GM12891 (cell line): ENCODE data around the gene AMBRA1.

Experiments used
- PAX5 ChIP-seq: IDR thresholded peaks from 2 replicates; pipeline ENCODE4 v1.6.1; 2011; ENCODE audit warnings: low read length, moderate library complexity, mild to moderate bottlenecking; ENCODE audit not compliant: insufficient read depth, severe bottlenecking
- POLR2A ChIP-seq: IDR thresholded peaks from 2 replicates; pipeline ENCODE4 v1.6.1; 2011; ENCODE audit warnings: low read depth, low read length, control low read depth
- POLR2AphosphoS5 ChIP-seq: IDR thresholded peaks from 2 replicates; pipeline ENCODE4 v1.6.1; 2011; ENCODE audit warnings: low read depth, low read length, control low read depth
- POU2F2 ChIP-seq: IDR thresholded peaks from 2 replicates; pipeline ENCODE4 v1.6.1; 2011; ENCODE audit warnings: low read depth, mild to moderate bottlenecking, control low read depth, low read length, moderate library complexity
- SPI1 ChIP-seq: IDR thresholded peaks from 2 replicates; pipeline ENCODE4 v1.6.1; 2011; ENCODE audit warnings: low read depth, low read length, control low read depth
- TAF1 ChIP-seq: IDR thresholded peaks from 2 replicates; pipeline ENCODE4 v1.6.1; 2011; ENCODE audit warnings: low read depth, low read length, control low read depth

DNA sequence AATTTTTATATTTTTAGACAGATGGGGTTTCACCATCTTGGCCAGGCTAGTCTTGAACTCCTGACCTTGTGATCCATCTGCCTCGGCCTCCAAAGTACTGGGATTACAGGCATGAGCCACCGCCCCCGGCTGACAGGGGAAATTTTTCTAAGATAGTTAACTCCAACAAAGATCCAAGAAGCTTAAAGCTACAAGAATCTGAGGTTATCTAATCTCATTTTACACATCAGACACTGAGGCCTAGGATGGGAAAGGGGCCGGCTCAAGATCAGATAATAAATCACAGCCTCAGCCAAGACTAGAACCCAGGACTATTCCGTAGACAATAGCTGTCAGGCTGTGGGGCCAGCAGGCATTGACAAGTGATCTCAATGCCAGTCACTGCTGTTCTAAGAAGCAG is 94.0 kb downstream of the AMBRA1 start:
- TF ChIP-seq POLR2A, result no peak
- no peak for TF ChIP-seq SPI1
- no peak for TF ChIP-seq TAF1
- no peak for TF ChIP-seq POLR2AphosphoS5
- TF ChIP-seq PAX5, result no peak
- no peak for TF ChIP-seq POU2F2
